Naive thymus-derived CD4-positive, alpha-beta T cell (primary cell): ENCODE results near the gene KCNIP1. TPM values are rescaled to one million over a fixed set of nuclear protein-coding genes. Genes with fewer than 3 reads are reported as not detected.
A peak's percentile ranks its signal among the peaks of the same experiment; 100 is the strongest.

Experiments
- ATAC-seq: fragments of 150-1000 bp; cut with Tn5 transposase; 2 replicates; pipeline ENCODE4 v1.10.0; 2021; ENCODE audit warnings: mild to moderate bottlenecking, moderate library complexity
- CTCF ChIA-PET: fragments of 350-600 bp; sonication (Branson Sonifier 250); formaldehyde crosslinking; loops from one replicate; lab custom pipeline; 2021; ENCODE audit warnings: antibody characterized with exemption; lab: Charles Lee
- POLR2A ChIA-PET: fragments of 350-600 bp; sonication (Branson Sonifier 250); formaldehyde crosslinking; loops from one replicate; lab custom pipeline; 2021; ENCODE audit warnings: antibody characterized with exemption, inconsistent platforms; lab: Charles Lee
- DNase-seq, 9 donors: peaks; one replicate each; pipeline versions ENCODE4 v3.0.0 to v3.0.0-alpha.2; 2020 to 2022; ENCODE audit warnings: mixed read lengths in 1 of 9
- H3K27ac ChIP-seq: one replicate; pipeline ENCODE4 v1.7.0; 2013; ENCODE audit warnings: mild to moderate bottlenecking, low read depth, low read length, moderate library complexity
- H3K27me3 ChIP-seq, 2 donors: one replicate each; pipeline ENCODE4 v1.7.0; 2013; ENCODE audit warnings: low read length in 2 of 2, mild to moderate bottlenecking in 2 of 2, moderate library complexity in 2 of 2; ENCODE audit not compliant: control insufficient read depth in 2 of 2, insufficient read depth in 2 of 2
- H3K36me3 ChIP-seq, 3 experiments: 1 replicate in 2 of 3; 2 replicates in 1 of 3; pipeline ENCODE4 v1.7.0; 2013; ENCODE audit warnings: low read length in 3 of 3, mild to moderate bottlenecking in 3 of 3, moderate library complexity in 1 of 3; ENCODE audit not compliant: insufficient read depth in 3 of 3, control insufficient read depth in 2 of 3
- H3K4me1 ChIP-seq, 2 donors: one replicate each; pipeline ENCODE4 v1.7.0; 2013; ENCODE audit warnings: low read length in 2 of 2, mild to moderate bottlenecking in 2 of 2, moderate library complexity in 1 of 2; ENCODE audit not compliant: control insufficient read depth in 2 of 2, insufficient read depth in 2 of 2
- H3K4me3 ChIP-seq: 2 replicates; pipeline ENCODE4 v1.7.0; 2013; ENCODE audit warnings: mild to moderate bottlenecking, low read length
- H3K9me3 ChIP-seq, 3 experiments: 1 replicate in 2 of 3; 2 replicates in 1 of 3; pipeline ENCODE4 v1.7.0; 2013; ENCODE audit warnings: low read length in 3 of 3; ENCODE audit not compliant: control insufficient read depth in 2 of 3
- H3K27ac Mint-ChIP-seq, 9 donors: one replicate each; pipeline ENCODE4 v1.8.0; 2020 to 2022; ENCODE audit warnings: mixed read lengths in 9 of 9, mild to moderate bottlenecking in 8 of 9, moderate library complexity in 5 of 9, inconsistent platforms in 2 of 9
- H3K27me3 Mint-ChIP-seq, 5 donors: one replicate each; pipeline ENCODE4 v1.8.0; 2021 to 2022; ENCODE audit warnings: mixed read lengths in 5 of 5, mild to moderate bottlenecking in 1 of 5
- H3K36me3 Mint-ChIP-seq, 5 donors: one replicate each; pipeline ENCODE4 v1.8.0; 2020 to 2022; ENCODE audit warnings: mixed read lengths in 5 of 5, mild to moderate bottlenecking in 3 of 5, inconsistent platforms in 1 of 5
- H3K4me1 Mint-ChIP-seq, 7 donors: one replicate each; pipeline ENCODE4 v1.8.0; 2020 to 2022; ENCODE audit warnings: mixed read lengths in 7 of 7, mild to moderate bottlenecking in 3 of 7, inconsistent platforms in 1 of 7
- H3K4me3 Mint-ChIP-seq, 10 donors: one replicate each; pipeline ENCODE4 v1.8.0; 2020 to 2022; ENCODE audit warnings: mild to moderate bottlenecking in 10 of 10, mixed read lengths in 10 of 10, moderate library complexity in 6 of 10, inconsistent platforms in 2 of 10
- H3K9me3 Mint-ChIP-seq, 11 donors: one replicate each; pipeline ENCODE4 v1.8.0; 2020 to 2022; ENCODE audit warnings: mixed read lengths in 11 of 11, mild to moderate bottlenecking in 4 of 11, inconsistent platforms in 1 of 11, moderate library complexity in 1 of 11
- intact Hi-C, 2 donors: fragments of 100-400 bp; cut with micrococcal nuclease; formaldehyde crosslinking; loops; one replicate each; pipeline ENCODE4 v1.15.1; 2023
- polyA plus RNA-seq, 2 donors: library from polyadenylated mRNA; unstranded; fragments of 300-500 nt; fragmentation: Illumina TruSeq; gene quantifications; one replicate each; pipeline ENCODE4 v1.2.3, GENCODE V29; 2021
- total RNA-seq, 6 experiments: library from RNA in 5 of 6; stranded (reverse) in 5 of 6; gene quantifications; 1 replicate in 5 of 6; 2 replicates in 1 of 6; pipeline ENCODE4 v1.2.3 and lab custom pipeline; 2021 to 2026

KCNIP1 gene
- total and polyA plus RNA-seq, 7 experiments from 2014 or later, result not detected

DNA sequence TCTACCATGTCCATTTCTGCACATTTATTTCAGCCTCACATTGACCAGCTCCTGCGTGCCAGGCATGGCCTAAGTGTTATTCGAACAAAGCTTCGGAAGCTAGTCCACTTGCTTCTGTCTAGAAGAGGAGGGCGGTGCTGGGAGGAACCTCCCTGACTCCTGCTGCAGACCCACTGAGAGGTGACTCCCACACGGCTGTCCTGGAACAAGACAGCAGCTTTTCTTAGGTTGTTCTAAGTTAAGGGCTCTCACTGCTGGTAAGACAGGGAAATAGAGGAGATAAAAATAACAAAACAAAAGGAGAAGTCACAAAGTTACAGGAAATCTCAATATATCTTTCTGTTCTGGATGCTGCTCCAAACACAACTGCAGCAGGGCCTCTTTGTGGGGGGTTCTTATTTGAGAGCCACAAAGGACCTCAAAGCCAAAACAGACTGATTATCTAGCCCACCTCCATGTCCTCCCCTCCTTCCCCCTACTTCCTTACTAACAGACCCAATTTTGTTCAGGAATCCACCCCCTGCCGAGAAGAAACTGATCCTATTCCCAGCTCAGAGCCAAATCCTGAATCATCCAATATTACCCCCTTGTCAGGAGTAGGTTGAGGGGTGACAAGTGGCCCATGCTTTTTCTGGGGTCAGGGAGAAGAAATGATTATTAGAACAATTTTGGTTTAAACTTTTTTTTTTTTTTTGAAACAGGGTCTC is 28.4 kb upstream of the KCNIP1 start:
- no peaks in the 10 kb centered on the region for H3K36me3 ChIP-seq
- H3K36me3 Mint-ChIP-seq, result no peaks in the 10 kb centered on the region
- intact Hi-C loops, result no loop called here
- no peak overlapping the region for H3K27ac ChIP-seq
- H3K4me3 Mint-ChIP-seq, result no peak overlapping the region
- H3K27ac Mint-ChIP-seq, result peak overlapping the region in 1 of 9 donors; percentile 8
- H3K27me3 ChIP-seq, result no peaks in the 10 kb centered on the region
- CTCF ChIA-PET, result interaction anchor here (0.6 kb wide), 1 partner anchor 147 kb away, joined by 6 read pairs; no protein-coding TSS in a partner anchor
- H3K9me3 ChIP-seq, result no peaks in the 10 kb centered on the region
- H3K4me1 ChIP-seq, result no peaks in the 10 kb centered on the region
- peaks cover 4 to 36% (median 7%) of the 10 kb centered on the region in 5 donors for H3K27me3 Mint-ChIP-seq
- peaks cover 0 to 4% (median 0%) of the 10 kb centered on the region in 11 donors for H3K9me3 Mint-ChIP-seq
- POLR2A ChIA-PET, result no interaction called here
- no peaks in the 10 kb centered on the region for H3K4me1 Mint-ChIP-seq
- ATAC-seq (no peak), DNase-seq (no peak)
- H3K4me3 ChIP-seq, result no peak overlapping the region

GRCh38 chr5:170476704-170477103 is 27.1 kb upstream of the KCNIP1 start:
- Histone ChIP-seq H3K9me3 (no peaks in the 10 kb centered on the region), H3K27ac (no peak overlapping the region), H3K4me1 (no peaks in the 10 kb centered on the region), H3K4me3 (no peak overlapping the region), H3K27me3 (no peaks in the 10 kb centered on the region), H3K36me3 (no peaks in the 10 kb centered on the region)
- Mint-ChIP-seq H3K4me1 (no peaks in the 10 kb centered on the region), H3K27ac (no peak overlapping the region), H3K36me3 (no peaks in the 10 kb centered on the region), H3K27me3 (peaks cover 4 to 40% (median 7%) of the 10 kb centered on the region in 5 donors), H3K9me3 (peaks cover 0 to 4% (median 0%) of the 10 kb centered on the region in 11 donors), H3K4me3 (no peak overlapping the region)
- ATAC-seq, result no peak
- ChIA-PET CTCF (no interaction called here), POLR2A (no interaction called here)
- intact Hi-C loops, result no loop called here
- DNase-seq, result no peak

GRCh38 chr5:170477906-170478305 is 25.9 kb upstream of the KCNIP1 start:
- no peaks in the 10 kb centered on the region for H3K9me3 ChIP-seq
- intact Hi-C loops, result no loop called here
- no peaks in the 10 kb centered on the region for H3K27me3 ChIP-seq
- H3K27me3 Mint-ChIP-seq, result peaks cover 4 to 40% (median 13%) of the 10 kb centered on the region in 5 donors
- H3K27ac ChIP-seq, result no peak overlapping the region
- no peak overlapping the region for H3K4me3 Mint-ChIP-seq
- no peak overlapping the region for H3K27ac Mint-ChIP-seq
- peaks cover 0 to 4% (median 0%) of the 10 kb centered on the region in 11 donors for H3K9me3 Mint-ChIP-seq
- no peaks in the 10 kb centered on the region for H3K4me1 Mint-ChIP-seq
- no peak for ATAC-seq
- H3K36me3 Mint-ChIP-seq, result no peaks in the 10 kb centered on the region
- DNase-seq, result no peak
- ChIA-PET CTCF (no interaction called here), POLR2A (no interaction called here)
- no peak overlapping the region for H3K4me3 ChIP-seq
- no peaks in the 10 kb centered on the region for H3K36me3 ChIP-seq
- H3K4me1 ChIP-seq, result no peaks in the 10 kb centered on the region

GRCh38 chr5:170478306-170478705 is 25.5 kb upstream of the KCNIP1 start:
- intact Hi-C loops, result no loop called here
- POLR2A ChIA-PET, result no interaction called here

DNA sequence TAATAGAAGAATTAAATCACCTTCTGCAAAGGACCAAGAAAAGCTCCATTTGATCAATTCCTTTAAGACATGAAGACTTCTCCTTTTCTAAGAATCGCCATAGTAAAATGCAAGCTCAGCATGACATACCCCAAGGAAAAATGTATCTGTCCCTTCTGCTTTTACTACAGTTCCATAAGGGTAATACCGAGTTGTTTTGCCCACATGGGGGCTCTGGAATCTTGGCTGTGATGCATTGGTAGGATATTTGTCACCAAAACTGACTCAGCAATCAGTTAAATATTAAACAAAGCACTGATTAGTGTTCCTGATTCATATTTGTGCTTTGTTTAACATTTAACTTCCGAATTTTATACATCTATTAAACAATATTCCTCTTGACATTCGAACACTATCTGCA is 24.3 kb upstream of the KCNIP1 start:
- no peaks in the 10 kb centered on the region for H3K4me1 ChIP-seq
- no peaks in the 10 kb centered on the region for H3K4me1 Mint-ChIP-seq
- CTCF ChIA-PET, result no interaction called here
- ATAC-seq, result no peak
- no peaks in the 10 kb centered on the region for H3K36me3 ChIP-seq
- no peak overlapping the region for H3K27ac Mint-ChIP-seq
- H3K4me3 Mint-ChIP-seq, result no peak overlapping the region
- intact Hi-C loops, result no loop called here
- no peaks in the 10 kb centered on the region for H3K36me3 Mint-ChIP-seq
- peaks cover 4 to 35% (median 19%) of the 10 kb centered on the region in 5 donors for H3K27me3 Mint-ChIP-seq
- H3K9me3 ChIP-seq, result no peaks in the 10 kb centered on the region
- H3K27ac ChIP-seq, result no peak overlapping the region
- no peak overlapping the region for H3K4me3 ChIP-seq
- POLR2A ChIA-PET, result no interaction called here
- H3K27me3 ChIP-seq, result no peaks in the 10 kb centered on the region
- DNase-seq, result no peak
- H3K9me3 Mint-ChIP-seq, result peaks cover 0 to 2% (median 0%) of the 10 kb centered on the region in 11 donors

More at GRCh38 chr5:170478306-170478705, 25.5 kb upstream of the KCNIP1 start:
- Histone ChIP-seq H3K36me3 (no peaks in the 10 kb centered on the region), H3K4me3 (no peak overlapping the region), H3K4me1 (no peaks in the 10 kb centered on the region), H3K9me3 (no peaks in the 10 kb centered on the region), H3K27me3 (no peaks in the 10 kb centered on the region), H3K27ac (no peak overlapping the region)
- no peak for DNase-seq
- Mint-ChIP-seq H3K27ac (no peak overlapping the region), H3K36me3 (no peaks in the 10 kb centered on the region), H3K9me3 (peaks cover 0 to 4% (median 0%) of the 10 kb centered on the region in 11 donors), H3K4me3 (no peak overlapping the region), H3K27me3 (peaks cover 4 to 37% (median 13%) of the 10 kb centered on the region in 5 donors), H3K4me1 (no peaks in the 10 kb centered on the region)
- no peak for ATAC-seq
- CTCF ChIA-PET, result no interaction called here

DNA sequence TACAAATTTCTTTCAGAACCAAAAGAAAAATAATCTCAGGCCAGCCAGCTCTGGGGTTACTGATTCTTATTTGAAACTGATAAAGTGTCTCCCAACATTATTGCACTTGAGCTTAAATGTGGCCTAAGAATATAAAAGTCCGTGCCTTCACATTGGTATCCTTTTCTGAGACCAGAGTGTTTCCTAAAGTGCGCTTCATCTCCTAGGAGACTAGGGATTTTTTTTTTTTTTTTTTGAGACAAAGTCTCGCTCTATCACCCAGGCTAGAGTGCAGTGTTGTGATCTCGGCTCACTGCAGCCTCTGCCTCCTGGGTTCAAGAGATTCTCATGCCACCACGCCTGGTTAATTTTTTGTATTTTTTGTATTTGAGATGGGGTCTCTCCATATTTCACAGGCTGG is 23.6 kb upstream of the KCNIP1 start:
- POLR2A ChIA-PET, result no interaction called here
- DNase-seq, result no peak
- intact Hi-C loops, result no loop called here
- H3K36me3 ChIP-seq, result no peaks in the 10 kb centered on the region
- Mint-ChIP-seq H3K4me3 (no peak overlapping the region), H3K36me3 (no peaks in the 10 kb centered on the region), H3K27me3 (peaks cover 2 to 33% (median 19%) of the 10 kb centered on the region in 5 donors), H3K27ac (no peak overlapping the region), H3K9me3 (no peaks in the 10 kb centered on the region), H3K4me1 (no peaks in the 10 kb centered on the region)
- CTCF ChIA-PET, result no interaction called here
- H3K9me3 ChIP-seq, result no peaks in the 10 kb centered on the region
- no peaks in the 10 kb centered on the region for H3K27me3 ChIP-seq
- H3K4me1 ChIP-seq, result no peaks in the 10 kb centered on the region
- ATAC-seq, result no peak
- H3K27ac ChIP-seq, result no peak overlapping the region
- no peak overlapping the region for H3K4me3 ChIP-seq

DNA sequence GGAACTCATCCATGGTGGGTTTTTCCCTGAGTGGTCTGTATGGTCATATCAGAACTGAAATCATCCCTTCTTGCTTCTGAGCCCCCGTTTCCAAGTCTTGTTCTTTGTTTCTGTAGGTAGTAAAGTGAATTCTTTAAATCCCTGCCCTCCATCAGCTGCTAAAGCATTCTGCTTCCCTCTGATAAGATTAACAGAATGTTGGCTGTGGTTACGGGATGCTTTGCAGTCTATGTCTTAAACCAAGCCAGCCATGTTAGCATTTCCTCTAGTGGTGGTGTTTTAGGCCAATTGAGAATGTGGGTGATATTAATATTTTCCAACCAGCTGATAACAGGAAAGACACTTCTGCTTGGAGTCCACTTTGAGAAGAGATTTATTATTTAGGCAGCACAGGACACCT is 22.0 kb upstream of the KCNIP1 start:
- Mint-ChIP-seq H3K4me3 (no peak overlapping the region), H3K9me3 (no peaks in the 10 kb centered on the region), H3K36me3 (no peaks in the 10 kb centered on the region), H3K27ac (no peak overlapping the region), H3K27me3 (peaks cover 0 to 23% (median 15%) of the 10 kb centered on the region in 5 donors), H3K4me1 (peaks cover 0 to 2% (median 0%) of the 10 kb centered on the region in 7 donors)
- ATAC-seq, result no peak
- ChIA-PET POLR2A (no interaction called here), CTCF (no interaction called here)
- intact Hi-C loops, result no loop called here
- H3K36me3 ChIP-seq, result no peaks in the 10 kb centered on the region
- H3K27ac ChIP-seq, result no peak overlapping the region
- H3K9me3 ChIP-seq, result no peaks in the 10 kb centered on the region
- H3K4me3 ChIP-seq, result no peak overlapping the region
- no peaks in the 10 kb centered on the region for H3K4me1 ChIP-seq
- no peaks in the 10 kb centered on the region for H3K27me3 ChIP-seq
- no peak for DNase-seq
